HepG2 (cell line): ENCODE results near the gene DIAPH1. TPM values are rescaled to one million over a fixed set of nuclear protein-coding genes. Genes with fewer than 3 reads are reported as not detected.

ENCODE experiments used
- ATRX ChIP-seq: sonication (generic); formaldehyde crosslinking; IDR thresholded peaks from 2 replicates; pipeline ENCODE4 v1.4.0; 2020; ENCODE audit warnings: missing genetic modification reagents, borderline replicate concordance
- ELF4 ChIP-seq: sonication (generic); formaldehyde crosslinking; IDR thresholded peaks from 2 replicates; pipeline ENCODE4 v1.5.0; 2020; ENCODE audit warnings: missing genetic modification reagents, mild to moderate bottlenecking, moderate library complexity, borderline replicate concordance
- HBP1 ChIP-seq: IDR thresholded peaks from 2 replicates; pipeline ENCODE4 v1.6.1; 2016; ENCODE audit warnings: low read depth, control low read depth
- ISL2 ChIP-seq: sonication (generic); formaldehyde crosslinking; IDR thresholded peaks from 2 replicates; pipeline ENCODE4 v1.5.0; 2020; ENCODE audit warnings: missing genetic modification reagents
- KAT8 ChIP-seq: IDR thresholded peaks from 2 replicates; pipeline ENCODE4 v1.6.1; 2016; ENCODE audit warnings: missing genetic modification reagents, missing compliant biosample characterization
- ONECUT2 ChIP-seq: sonication (generic); formaldehyde crosslinking; IDR thresholded peaks from 2 replicates; pipeline ENCODE4 v1.4.0; 2020; ENCODE audit warnings: missing genetic modification reagents
- THAP9 ChIP-seq: sonication (generic); formaldehyde crosslinking; IDR thresholded peaks from 2 replicates; pipeline ENCODE4; 2020; ENCODE audit warnings: missing genetic modification reagents, mild to moderate bottlenecking, borderline replicate concordance
- ZNF275 ChIP-seq: sonication (generic); formaldehyde crosslinking; IDR thresholded peaks from 2 replicates; pipeline ENCODE4 v1.8.0; 2022; ENCODE audit warnings: missing genetic modification reagents, mild to moderate bottlenecking, inconsistent platforms, borderline replicate concordance
- ZNF589 ChIP-seq: sonication (generic); formaldehyde crosslinking; conservative IDR thresholded peaks from 2 replicates; pipeline ENCODE4 v1.8.0; 2022; ENCODE audit warnings: mild to moderate bottlenecking, moderate library complexity, missing genetic modification reagents
- ZNF792 ChIP-seq: IDR thresholded peaks from 2 replicates; pipeline ENCODE4 v1.6.1; 2016
- polyA plus RNA-seq, 8 experiments: library from polyadenylated mRNA; depleted of rRNA in 3 of 8; stranded (reverse) in 7 of 8; unstranded in 1 of 8; fragments of >200 nt; fragmentation: Illumina TruSeq in 4 of 8; extraction: Trizol in 4 of 8; gene quantifications; 2 replicates each; pipeline versions ENCODE4 v1.2.1 to v1.2.3, GENCODE V29; 2011 to 2016; ENCODE audit warnings: low read depth in 4 of 8, missing spikeins in 1 of 8, mixed read lengths in 1 of 8; ENCODE audit not compliant: insufficient read depth in 1 of 8
- total RNA-seq, 5 experiments: library from RNA; depleted of rRNA; stranded (reverse); fragments of >200 nt; fragmentation: Illumina TruSeq; extraction: Trizol; gene quantifications; 2 replicates each; pipeline ENCODE4 v1.2.3, GENCODE V29; 2016; ENCODE audit warnings: low read depth in 1 of 5
- TF ChIP-seq, protein P1 (sequence below): sonication (generic); formaldehyde crosslinking; IDR thresholded peaks from 2 replicates; pipeline ENCODE4 v1.4.0; 2020; ENCODE audit warnings: missing genetic modification reagents
- TF ChIP-seq, protein P2 (sequence below): sonication (generic); formaldehyde crosslinking; IDR thresholded peaks from 2 replicates; pipeline ENCODE4 v1.4.0; 2020; ENCODE audit warnings: missing genetic modification reagents
- TF ChIP-seq, protein P3 (sequence below): sonication (generic); formaldehyde crosslinking; IDR thresholded peaks from 2 replicates; pipeline ENCODE4 v1.4.0; 2020; ENCODE audit warnings: missing genetic modification reagents, mild to moderate bottlenecking, borderline replicate concordance

Gene DIAPH1
- total and polyA plus RNA-seq, 2 of the 13 experiments (the other 11 are each of a cell fraction or from before 2014, with no cell fraction given): 25.1 to 33.9 TPM

- TF ChIP-seq, protein P1, sequence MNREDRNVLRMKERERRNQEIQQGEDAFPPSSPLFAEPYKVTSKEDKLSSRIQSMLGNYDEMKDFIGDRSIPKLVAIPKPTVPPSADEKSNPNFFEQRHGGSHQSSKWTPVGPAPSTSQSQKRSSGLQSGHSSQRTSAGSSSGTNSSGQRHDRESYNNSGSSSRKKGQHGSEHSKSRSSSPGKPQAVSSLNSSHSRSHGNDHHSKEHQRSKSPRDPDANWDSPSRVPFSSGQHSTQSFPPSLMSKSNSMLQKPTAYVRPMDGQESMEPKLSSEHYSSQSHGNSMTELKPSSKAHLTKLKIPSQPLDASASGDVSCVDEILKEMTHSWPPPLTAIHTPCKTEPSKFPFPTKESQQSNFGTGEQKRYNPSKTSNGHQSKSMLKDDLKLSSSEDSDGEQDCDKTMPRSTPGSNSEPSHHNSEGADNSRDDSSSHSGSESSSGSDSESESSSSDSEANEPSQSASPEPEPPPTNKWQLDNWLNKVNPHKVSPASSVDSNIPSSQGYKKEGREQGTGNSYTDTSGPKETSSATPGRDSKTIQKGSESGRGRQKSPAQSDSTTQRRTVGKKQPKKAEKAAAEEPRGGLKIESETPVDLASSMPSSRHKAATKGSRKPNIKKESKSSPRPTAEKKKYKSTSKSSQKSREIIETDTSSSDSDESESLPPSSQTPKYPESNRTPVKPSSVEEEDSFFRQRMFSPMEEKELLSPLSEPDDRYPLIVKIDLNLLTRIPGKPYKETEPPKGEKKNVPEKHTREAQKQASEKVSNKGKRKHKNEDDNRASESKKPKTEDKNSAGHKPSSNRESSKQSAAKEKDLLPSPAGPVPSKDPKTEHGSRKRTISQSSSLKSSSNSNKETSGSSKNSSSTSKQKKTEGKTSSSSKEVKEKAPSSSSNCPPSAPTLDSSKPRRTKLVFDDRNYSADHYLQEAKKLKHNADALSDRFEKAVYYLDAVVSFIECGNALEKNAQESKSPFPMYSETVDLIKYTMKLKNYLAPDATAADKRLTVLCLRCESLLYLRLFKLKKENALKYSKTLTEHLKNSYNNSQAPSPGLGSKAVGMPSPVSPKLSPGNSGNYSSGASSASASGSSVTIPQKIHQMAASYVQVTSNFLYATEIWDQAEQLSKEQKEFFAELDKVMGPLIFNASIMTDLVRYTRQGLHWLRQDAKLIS (CRISPR knock-in tag): no peak
- TF ChIP-seq, protein P2, sequence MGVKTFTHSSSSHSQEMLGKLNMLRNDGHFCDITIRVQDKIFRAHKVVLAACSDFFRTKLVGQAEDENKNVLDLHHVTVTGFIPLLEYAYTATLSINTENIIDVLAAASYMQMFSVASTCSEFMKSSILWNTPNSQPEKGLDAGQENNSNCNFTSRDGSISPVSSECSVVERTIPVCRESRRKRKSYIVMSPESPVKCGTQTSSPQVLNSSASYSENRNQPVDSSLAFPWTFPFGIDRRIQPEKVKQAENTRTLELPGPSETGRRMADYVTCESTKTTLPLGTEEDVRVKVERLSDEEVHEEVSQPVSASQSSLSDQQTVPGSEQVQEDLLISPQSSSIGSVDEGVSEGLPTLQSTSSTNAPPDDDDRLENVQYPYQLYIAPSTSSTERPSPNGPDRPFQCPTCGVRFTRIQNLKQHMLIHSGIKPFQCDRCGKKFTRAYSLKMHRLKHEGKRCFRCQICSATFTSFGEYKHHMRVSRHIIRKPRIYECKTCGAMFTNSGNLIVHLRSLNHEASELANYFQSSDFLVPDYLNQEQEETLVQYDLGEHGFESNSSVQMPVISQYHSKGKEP (CRISPR knock-in tag): no peak
- TF ChIP-seq, protein P3, sequence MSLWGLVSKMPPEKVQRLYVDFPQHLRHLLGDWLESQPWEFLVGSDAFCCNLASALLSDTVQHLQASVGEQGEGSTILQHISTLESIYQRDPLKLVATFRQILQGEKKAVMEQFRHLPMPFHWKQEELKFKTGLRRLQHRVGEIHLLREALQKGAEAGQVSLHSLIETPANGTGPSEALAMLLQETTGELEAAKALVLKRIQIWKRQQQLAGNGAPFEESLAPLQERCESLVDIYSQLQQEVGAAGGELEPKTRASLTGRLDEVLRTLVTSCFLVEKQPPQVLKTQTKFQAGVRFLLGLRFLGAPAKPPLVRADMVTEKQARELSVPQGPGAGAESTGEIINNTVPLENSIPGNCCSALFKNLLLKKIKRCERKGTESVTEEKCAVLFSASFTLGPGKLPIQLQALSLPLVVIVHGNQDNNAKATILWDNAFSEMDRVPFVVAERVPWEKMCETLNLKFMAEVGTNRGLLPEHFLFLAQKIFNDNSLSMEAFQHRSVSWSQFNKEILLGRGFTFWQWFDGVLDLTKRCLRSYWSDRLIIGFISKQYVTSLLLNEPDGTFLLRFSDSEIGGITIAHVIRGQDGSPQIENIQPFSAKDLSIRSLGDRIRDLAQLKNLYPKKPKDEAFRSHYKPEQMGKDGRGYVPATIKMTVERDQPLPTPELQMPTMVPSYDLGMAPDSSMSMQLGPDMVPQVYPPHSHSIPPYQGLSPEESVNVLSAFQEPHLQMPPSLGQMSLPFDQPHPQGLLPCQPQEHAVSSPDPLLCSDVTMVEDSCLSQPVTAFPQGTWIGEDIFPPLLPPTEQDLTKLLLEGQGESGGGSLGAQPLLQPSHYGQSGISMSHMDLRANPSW (CRISPR knock-in tag): no peak
- TF ChIP-seq KAT8 (CRISPR knock-in tag): peak; percentile 59; the same call in 1 of the 2 replicates
- no peak for TF ChIP-seq THAP9
- no peak for TF ChIP-seq ZNF275 (CRISPR knock-in tag)
- no peak for TF ChIP-seq ONECUT2 (CRISPR knock-in tag)
- TF ChIP-seq ATRX: no peak
- TF ChIP-seq ZNF589: no peak
- TF ChIP-seq HBP1 (CRISPR knock-in tag): peak; percentile 67; the same call in 1 of the 2 replicates
- TF ChIP-seq ISL2 (CRISPR knock-in tag): no peak
- TF ChIP-seq ZNF792 (CRISPR knock-in tag): 0 out of 2 replicates have a peak, but pooled peaks have one; percentile 37
- TF ChIP-seq ELF4 (CRISPR knock-in tag): no peak
Measured at GRCh38 chr5:141524604-141525597, 93.9 kb downstream of the DIAPH1 start (continued).
